ENCODE measurements around the gene KCNJ11.

Gene KCNJ11

GRCh38 chr11:17408641-17409040 lies 20.2 kb upstream of the KCNJ11 start:
- DNase-seq (ENCODE audit: low read depth): no peak

GRCh38 chr11:17408026-17408425 lies 19.6 kb upstream of the KCNJ11 start:
- no peak for DNase-seq (ENCODE audit: low read depth)

- no peak for DNase-seq (ENCODE audit: low read depth)
Measured at GRCh38 chr11:17407575-17407974, 19.1 kb upstream of the KCNJ11 start.

- DNase-seq (ENCODE audit: low read depth): no peak
Measured at GRCh38 chr11:17406818-17407149, 18.3 kb upstream of the KCNJ11 start.

GRCh38 chr11:17406082-17406817 lies 17.8 kb upstream of the KCNJ11 start:
- DNase-seq (ENCODE audit: low read depth): no peak

- no peak for DNase-seq (ENCODE audit: low read depth)
Measured at GRCh38 chr11:17405232-17406005, 17.0 kb upstream of the KCNJ11 start.

- no peak for DNase-seq (ENCODE audit: low read depth)
Measured at GRCh38 chr11:17403980-17404759, 15.7 kb upstream of the KCNJ11 start.

GRCh38 chr11:17402486-17402885 lies 14.0 kb upstream of the KCNJ11 start:
- no peak for DNase-seq (ENCODE audit: low read depth)

- no peak for DNase-seq (ENCODE audit: low read depth)
Measured at GRCh38 chr11:17401841-17402240, 13.4 kb upstream of the KCNJ11 start.

- no peak for DNase-seq (ENCODE audit: low read depth)
Measured at GRCh38 chr11:17401316-17401715, 12.9 kb upstream of the KCNJ11 start.

GRCh38 chr11:17400048-17400775 lies 11.8 kb upstream of the KCNJ11 start:
- DNase-seq (ENCODE audit: low read depth): no peak

- no peak for DNase-seq (ENCODE audit: low read depth)
Measured at GRCh38 chr11:17399236-17399635, 10.8 kb upstream of the KCNJ11 start.

- DNase-seq (ENCODE audit: low read depth): no peak
Measured at GRCh38 chr11:17397311-17398002, 9.0 kb upstream of the KCNJ11 start.

GRCh38 chr11:17396598-17397310 lies 8.3 kb upstream of the KCNJ11 start:
- DNase-seq (ENCODE audit: low read depth): no peak

- DNase-seq (ENCODE audit: low read depth): no peak
Measured at GRCh38 chr11:17395978-17396377, 7.5 kb upstream of the KCNJ11 start.

- DNase-seq (ENCODE audit: low read depth): no peak
Measured at GRCh38 chr11:17395554-17395961, 7.1 kb upstream of the KCNJ11 start.

- no peak for DNase-seq (ENCODE audit: low read depth)
Measured at GRCh38 chr11:17394743-17395390, 6.4 kb upstream of the KCNJ11 start.

- DNase-seq (ENCODE audit: low read depth): no peak
Measured at GRCh38 chr11:17393472-17393871, 5.0 kb upstream of the KCNJ11 start.

- DNase-seq (ENCODE audit: low read depth): no peak
Measured at GRCh38 chr11:17392872-17393271, 4.4 kb upstream of the KCNJ11 start.

Measured in stimulated activated CD4-positive, alpha-beta T cell treated with anti-CD3 and anti-CD28 coated beads, Interleukin-2, amount 100 ng/mL, for 4 hours (primary cell).